ENCODE data around the gene MMP17. TPM values are rescaled to one million over a fixed set of nuclear protein-coding genes. Genes with fewer than 3 reads are reported as not detected.

MMP17 gene
- total and polyA plus RNA-seq, 9 donors: 0.78 to 15.6 (median 13.3) TPM

- Histone ChIP-seq H3K27me3 (no peaks in the 10 kb centered on the region), H3K36me3 (no peaks in the 10 kb centered on the region), H3K27ac (no peak overlapping the region), H3K9me3 (no peaks in the 10 kb centered on the region), H3K4me3 (no peak overlapping the region), H3K4me1 (ENCODE audit: insufficient read depth) (peaks cover 2% of the 10 kb centered on the region)
- intact Hi-C loops (cut with DNase I): no loop called here
- no peak for TF ChIP-seq EP300 (IDR thresholded peaks at IDR 0.05)
- TF ChIP-seq POLR2A (IDR thresholded peaks at IDR 0.05): no peak
- TF ChIP-seq CTCF (IDR thresholded peaks at IDR 0.05): no peak
- no peak for DNase-seq
- WGBS, 3 donors: 81 to 83% (median 82%) methylated on average over 30 of the region's 30 CpGs
These were observed 43.1 kb upstream of the MMP17 start for GRCh38 chr12:131784909-131785762.

- peaks cover 2% of the 10 kb centered on the region for H3K4me1 ChIP-seq (ENCODE audit: insufficient read depth)
- no peak for TF ChIP-seq POLR2A (IDR thresholded peaks at IDR 0.05)
- TF ChIP-seq EP300 (IDR thresholded peaks at IDR 0.05): no peak
- no peak for TF ChIP-seq CTCF (IDR thresholded peaks at IDR 0.05)
- no peaks in the 10 kb centered on the region for H3K9me3 ChIP-seq
- intact Hi-C loops (cut with DNase I): no loop called here
- H3K4me3 ChIP-seq: no peak overlapping the region
- DNase-seq: no peak
- 89 to 95% (median 94%) methylated on average over 15 of the region's 15 CpGs for WGBS, 3 donors
- H3K27ac ChIP-seq: no peak overlapping the region
- no peaks in the 10 kb centered on the region for H3K27me3 ChIP-seq
- no peaks in the 10 kb centered on the region for H3K36me3 ChIP-seq
These were observed 42.3 kb upstream of the MMP17 start for GRCh38 chr12:131785763-131786330.

- no peak for DNase-seq
- Histone ChIP-seq H3K4me1 (ENCODE audit: insufficient read depth) (peaks cover 2% of the 10 kb centered on the region), H3K27ac (no peak overlapping the region), H3K36me3 (no peaks in the 10 kb centered on the region), H3K27me3 (no peaks in the 10 kb centered on the region), H3K4me3 (no peak overlapping the region), H3K9me3 (no peaks in the 10 kb centered on the region)
- no peak for TF ChIP-seq EP300 (IDR thresholded peaks at IDR 0.05)
- no peak for TF ChIP-seq POLR2A (IDR thresholded peaks at IDR 0.05)
- no peak for TF ChIP-seq CTCF (IDR thresholded peaks at IDR 0.05)
- WGBS, 3 donors: 84 to 89% (median 85%) methylated on average over 15 of the region's 15 CpGs
- intact Hi-C loops (cut with DNase I): no loop called here
These were observed 41.9 kb upstream of the MMP17 start for GRCh38 chr12:131786331-131786730.

GRCh38 chr12:131787143-131787660 is 41.0 kb upstream of the MMP17 start:
- no peak for DNase-seq
- H3K27ac ChIP-seq: no peak overlapping the region
- intact Hi-C loops (cut with DNase I): no loop called here
- H3K9me3 ChIP-seq: no peaks in the 10 kb centered on the region
- H3K4me1 ChIP-seq (ENCODE audit: insufficient read depth): peaks cover 2% of the 10 kb centered on the region
- TF ChIP-seq CTCF (IDR thresholded peaks at IDR 0.05): no peak
- no peak for TF ChIP-seq POLR2A (IDR thresholded peaks at IDR 0.05)
- no peak for TF ChIP-seq EP300 (IDR thresholded peaks at IDR 0.05)
- no peaks in the 10 kb centered on the region for H3K27me3 ChIP-seq
- 87 to 89% (median 88%) methylated on average over 17 of the region's 17 CpGs for WGBS, 3 donors
- no peak overlapping the region for H3K4me3 ChIP-seq
- H3K36me3 ChIP-seq: no peaks in the 10 kb centered on the region

Measured in ovary (tissue), 9 donors.